ENCODE data around the gene EIF2B1.

The EIF2B1 gene

DNA sequence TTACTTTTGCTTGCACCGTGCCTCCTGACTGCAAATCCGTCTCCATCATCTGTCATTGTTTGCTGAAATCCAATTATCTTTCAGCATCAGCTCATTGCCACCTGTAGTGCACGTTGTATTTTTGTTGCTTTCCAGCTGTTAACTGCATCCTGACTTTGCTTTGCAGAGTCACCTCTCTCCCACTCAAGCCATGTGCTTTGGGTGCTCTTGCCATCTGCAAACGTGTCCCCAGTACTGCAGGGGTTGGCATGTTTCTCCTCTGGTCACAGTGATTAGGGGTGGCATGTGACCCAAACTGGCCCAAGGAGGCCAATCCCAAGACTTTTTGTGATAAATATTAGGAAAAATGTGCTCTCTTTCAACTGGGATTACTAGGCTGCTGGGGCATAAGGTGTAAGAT lies 59.6 kb downstream of the EIF2B1 start:
- Histone ChIP-seq H3K27ac (replicated peaks) (no peak overlapping the region), H3K27me3 (ENCODE audit: insufficient read depth, poor library complexity, severe bottlenecking) (no peaks in the 10 kb centered on the region), H3K4me3 (replicated peaks; ENCODE audit: insufficient read depth, low read length) (no peak overlapping the region)
- TF ChIP-seq POLR2AphosphoS5 (IDR thresholded peaks at IDR 0.05; ENCODE audit: low read depth) = no peak
- no peak for TF ChIP-seq SPI1 (IDR thresholded peaks at IDR 0.05; ENCODE audit: borderline replicate concordance, low read depth)
- TF ChIP-seq, protein P1, sequence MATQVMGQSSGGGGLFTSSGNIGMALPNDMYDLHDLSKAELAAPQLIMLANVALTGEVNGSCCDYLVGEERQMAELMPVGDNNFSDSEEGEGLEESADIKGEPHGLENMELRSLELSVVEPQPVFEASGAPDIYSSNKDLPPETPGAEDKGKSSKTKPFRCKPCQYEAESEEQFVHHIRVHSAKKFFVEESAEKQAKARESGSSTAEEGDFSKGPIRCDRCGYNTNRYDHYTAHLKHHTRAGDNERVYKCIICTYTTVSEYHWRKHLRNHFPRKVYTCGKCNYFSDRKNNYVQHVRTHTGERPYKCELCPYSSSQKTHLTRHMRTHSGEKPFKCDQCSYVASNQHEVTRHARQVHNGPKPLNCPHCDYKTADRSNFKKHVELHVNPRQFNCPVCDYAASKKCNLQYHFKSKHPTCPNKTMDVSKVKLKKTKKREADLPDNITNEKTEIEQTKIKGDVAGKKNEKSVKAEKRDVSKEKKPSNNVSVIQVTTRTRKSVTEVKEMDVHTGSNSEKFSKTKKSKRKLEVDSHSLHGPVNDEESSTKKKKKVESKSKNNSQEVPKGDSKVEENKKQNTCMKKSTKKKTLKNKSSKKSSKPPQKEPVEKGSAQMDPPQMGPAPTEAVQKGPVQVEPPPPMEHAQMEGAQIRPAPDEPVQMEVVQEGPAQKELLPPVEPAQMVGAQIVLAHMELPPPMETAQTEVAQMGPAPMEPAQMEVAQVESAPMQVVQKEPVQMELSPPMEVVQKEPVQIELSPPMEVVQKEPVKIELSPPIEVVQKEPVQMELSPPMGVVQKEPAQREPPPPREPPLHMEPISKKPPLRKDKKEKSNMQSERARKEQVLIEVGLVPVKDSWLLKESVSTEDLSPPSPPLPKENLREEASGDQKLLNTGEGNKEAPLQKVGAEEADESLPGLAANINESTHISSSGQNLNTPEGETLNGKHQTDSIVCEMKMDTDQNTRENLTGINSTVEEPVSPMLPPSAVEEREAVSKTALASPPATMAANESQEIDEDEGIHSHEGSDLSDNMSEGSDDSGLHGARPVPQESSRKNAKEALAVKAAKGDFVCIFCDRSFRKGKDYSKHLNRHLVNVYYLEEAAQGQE (IDR thresholded peaks at IDR 0.05; ENCODE audit: insufficient replicate concordance, low read depth) = no peak
- no peak for TF ChIP-seq CTCF (IDR thresholded peaks at IDR 0.05; ENCODE audit: insufficient read depth, low read length)
- no peak for TF ChIP-seq GABPA (IDR thresholded peaks at IDR 0.05; ENCODE audit: low read depth)
- DNase-seq (ENCODE audit: low read depth in 1 of 2, low spot score in 1 of 2) = no peak

GRCh38 chr12:123572391-123572790 lies 61.1 kb downstream of the EIF2B1 start:
- H3K27ac ChIP-seq (replicated peaks) = no peak overlapping the region
- no peak overlapping the region for H3K4me3 ChIP-seq (replicated peaks; ENCODE audit: insufficient read depth, low read length)
- DNase-seq (ENCODE audit: low read depth in 1 of 2, low spot score in 1 of 2) = no peak
- H3K27me3 ChIP-seq (ENCODE audit: insufficient read depth, poor library complexity, severe bottlenecking) = no peaks in the 10 kb centered on the region
- TF ChIP-seq POLR2AphosphoS5 (IDR thresholded peaks at IDR 0.05; ENCODE audit: low read depth) (no peak), CTCF (IDR thresholded peaks at IDR 0.05; ENCODE audit: insufficient read depth, low read length) (no peak), SPI1 (IDR thresholded peaks at IDR 0.05; ENCODE audit: borderline replicate concordance, low read depth) (no peak), GABPA (IDR thresholded peaks at IDR 0.05; ENCODE audit: low read depth) (no peak)
- TF ChIP-seq, protein P1 (IDR thresholded peaks at IDR 0.05; ENCODE audit: insufficient replicate concordance, low read depth) = no peak

- TF ChIP-seq SPI1 (IDR thresholded peaks at IDR 0.05; ENCODE audit: borderline replicate concordance, low read depth) (no peak), POLR2AphosphoS5 (IDR thresholded peaks at IDR 0.05; ENCODE audit: low read depth) (no peak), CTCF (IDR thresholded peaks at IDR 0.05; ENCODE audit: insufficient read depth, low read length) (no peak)
- H3K27ac ChIP-seq (replicated peaks) = no peak overlapping the region
- no peak for DNase-seq (ENCODE audit: low read depth in 1 of 2, low spot score in 1 of 2)
- H3K27me3 ChIP-seq (ENCODE audit: insufficient read depth, poor library complexity, severe bottlenecking) = no peaks in the 10 kb centered on the region
- H3K4me3 ChIP-seq (replicated peaks; ENCODE audit: insufficient read depth, low read length) = no peak overlapping the region
Measured at GRCh38 chr12:123571343-123571813, 62.1 kb downstream of the EIF2B1 start.

Measured in HL-60 (cell line).